ENCODE results near the gene RIN3. TPM values are rescaled to one million over a fixed set of nuclear protein-coding genes. Genes with fewer than 3 reads are reported as not detected.
"Not testable (repeated sequence)": the region's sequence is repeated elsewhere in the genome, so short reads cannot be mapped to it uniquely, and the experiment has no call there.

RIN3 gene
- total RNA-seq, 1 experiment from 2014 or later, result 2.6 TPM

DNA sequence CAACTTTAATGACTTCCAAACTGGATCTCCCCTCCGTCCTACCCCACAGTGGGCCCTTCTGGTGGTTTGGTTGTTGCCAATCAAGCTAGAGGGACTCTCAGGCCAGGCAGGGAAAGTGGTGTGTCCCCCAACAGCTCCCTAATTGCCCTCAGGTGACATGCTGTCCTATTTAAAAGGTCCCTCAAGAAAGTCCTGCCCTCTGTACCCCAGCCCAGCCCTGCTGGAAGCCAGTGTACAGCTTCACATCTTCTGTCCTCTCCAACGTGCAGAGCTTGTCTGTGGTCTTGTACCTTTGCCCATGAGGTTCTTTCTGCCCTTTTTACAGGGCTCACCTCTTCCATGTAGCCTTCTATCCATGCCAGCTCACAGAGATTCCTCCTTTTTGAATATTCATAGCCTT is 4.2 kb downstream of the RIN3 start:
- no peak for DNase-seq (ENCODE audit: low read depth, low spot score)
- in situ Hi-C loops (cut with HindIII; ENCODE audit: low pct_unique_long_range_greater_than_20kb, low sequenced_read_pairs), result no loop called here

DNA sequence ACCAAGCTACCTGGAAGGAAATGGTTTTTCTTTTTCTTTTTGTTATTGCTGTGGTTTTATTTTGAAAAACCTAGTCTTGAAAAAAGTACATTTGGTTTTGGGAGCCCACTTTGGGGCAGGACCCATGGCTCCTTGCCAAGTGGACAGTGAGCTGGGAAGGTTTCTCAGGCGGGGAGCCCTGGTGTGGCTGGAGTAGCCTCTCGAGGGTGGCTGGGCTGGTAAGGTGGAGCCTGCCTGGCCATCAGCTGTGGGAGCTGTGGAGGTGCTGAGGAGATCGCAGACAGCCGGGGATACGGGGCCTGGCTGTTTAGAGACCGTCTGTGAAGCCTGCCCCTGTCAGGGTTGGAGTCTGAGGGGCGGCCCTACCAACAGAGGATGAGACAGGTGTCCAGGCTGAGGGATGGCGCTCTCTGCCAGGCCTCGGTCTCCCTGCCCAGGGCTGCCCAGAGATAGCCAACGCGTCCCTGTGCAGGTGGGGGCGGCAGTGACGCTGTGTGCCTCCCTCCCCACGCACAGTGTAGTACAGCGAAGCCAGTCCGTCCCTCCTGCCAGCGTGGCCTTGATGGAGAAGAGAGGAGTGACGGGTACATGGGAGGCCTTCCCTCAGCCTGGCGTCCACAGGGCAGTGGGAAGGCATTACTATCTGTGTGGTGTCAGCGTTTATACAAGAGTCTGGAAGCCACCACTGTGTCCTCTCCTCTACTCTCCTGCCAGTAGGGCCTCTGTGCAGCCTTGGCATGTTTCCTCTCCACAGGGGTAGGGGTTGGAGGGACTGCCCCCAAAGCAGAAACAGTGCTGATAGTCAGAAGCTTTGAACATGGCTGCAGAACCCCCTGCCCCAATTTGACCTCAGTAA is 5.9 kb downstream of the RIN3 start:
- no peak for DNase-seq (ENCODE audit: low read depth, low spot score)
- in situ Hi-C loops (cut with HindIII; ENCODE audit: low pct_unique_long_range_greater_than_20kb, low sequenced_read_pairs), result no loop called here

DNA sequence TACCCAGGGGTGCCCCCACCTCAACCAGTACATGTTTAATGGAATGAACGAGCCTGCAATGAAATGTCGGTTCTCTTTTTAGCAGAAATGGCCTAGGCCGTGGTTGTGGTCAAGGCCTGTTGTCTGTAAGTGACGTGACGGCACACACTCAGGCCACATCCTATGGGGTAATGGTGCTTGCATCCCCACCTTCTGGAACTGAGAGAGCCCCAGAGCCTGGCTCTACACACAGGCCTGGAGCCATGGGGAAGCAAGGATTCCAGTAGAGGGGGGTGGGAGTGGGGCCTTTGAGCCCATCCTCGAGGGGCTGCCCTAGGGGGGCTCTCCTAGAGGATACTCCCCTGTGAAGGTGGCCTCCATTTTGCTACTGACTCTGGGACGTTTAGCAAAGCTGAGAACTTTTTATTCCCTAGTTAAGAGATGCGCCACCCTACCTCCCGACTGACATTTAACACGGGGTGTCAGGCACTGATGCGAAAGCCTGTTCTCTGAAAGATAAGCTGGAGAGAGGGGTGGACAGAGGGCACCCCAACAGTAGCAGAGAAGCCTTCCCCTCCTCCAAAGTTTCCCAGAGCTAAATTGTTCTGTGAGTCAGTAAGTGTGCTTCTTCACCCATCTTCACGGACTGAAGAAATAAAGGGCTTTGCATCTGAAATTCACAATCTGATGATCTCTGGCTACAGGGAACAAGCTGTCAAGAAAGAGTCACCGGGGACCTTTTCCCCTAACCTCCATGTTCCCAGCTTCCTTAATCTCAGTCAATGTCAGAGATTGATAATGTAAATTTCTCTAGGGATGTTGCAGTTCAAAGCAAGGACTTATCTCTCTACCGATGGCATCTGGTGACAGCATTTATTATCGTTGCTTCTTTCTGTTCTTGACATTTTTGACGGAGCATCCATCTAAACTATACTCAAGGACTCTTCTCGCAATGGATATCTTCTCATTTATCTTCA is 6.8 kb downstream of the RIN3 start:
- in situ Hi-C loops (cut with HindIII; ENCODE audit: low pct_unique_long_range_greater_than_20kb, low sequenced_read_pairs), result no loop called here
- DNase-seq (ENCODE audit: low read depth, low spot score), result no peak

GRCh38 chr14:92521058-92521415 is 7.5 kb downstream of the RIN3 start:
- in situ Hi-C loops (cut with HindIII; ENCODE audit: low pct_unique_long_range_greater_than_20kb, low sequenced_read_pairs), result no loop called here
- DNase-seq (ENCODE audit: low read depth, low spot score), result no peak

- no peak for DNase-seq (ENCODE audit: low read depth, low spot score)
- in situ Hi-C loops (cut with HindIII; ENCODE audit: low pct_unique_long_range_greater_than_20kb, low sequenced_read_pairs), result no loop called here
Measured at GRCh38 chr14:92523752-92524151, 10.2 kb downstream of the RIN3 start.

DNA sequence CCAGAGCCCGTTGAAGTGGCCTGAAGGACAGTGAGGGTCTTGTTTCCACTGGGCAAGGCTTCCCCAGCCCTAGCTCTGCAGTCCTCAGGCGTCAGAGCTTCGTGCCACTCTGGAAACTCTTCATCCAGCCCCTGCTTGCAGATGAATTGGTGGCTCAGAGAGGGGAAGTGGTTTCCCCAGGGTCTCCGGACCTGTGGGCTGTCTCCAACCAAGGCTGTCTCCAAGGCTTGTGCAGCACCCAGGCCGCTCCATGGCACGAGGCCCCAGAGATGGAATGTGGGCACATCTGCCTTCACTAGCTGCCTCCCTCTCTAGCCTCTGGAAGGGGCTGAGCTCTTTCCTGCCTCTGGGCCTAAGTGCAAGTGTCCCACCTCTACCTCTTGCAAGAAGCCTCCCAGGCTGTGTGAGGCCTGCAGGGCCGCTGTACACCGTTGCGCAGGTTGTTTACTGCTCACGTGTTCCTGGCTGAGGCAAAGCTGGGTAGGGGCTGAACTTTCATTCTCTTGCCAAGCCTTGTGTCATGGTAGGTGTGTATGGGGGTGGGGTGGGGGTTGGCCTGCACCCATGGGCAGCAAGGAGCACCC is 11.1 kb downstream of the RIN3 start:
- no peak for DNase-seq (ENCODE audit: low read depth, low spot score)
- in situ Hi-C loops (cut with HindIII; ENCODE audit: low pct_unique_long_range_greater_than_20kb, low sequenced_read_pairs), result no loop called here

- in situ Hi-C loops (cut with HindIII; ENCODE audit: low pct_unique_long_range_greater_than_20kb, low sequenced_read_pairs), result no loop called here
- DNase-seq (ENCODE audit: low read depth, low spot score), result no peak
Measured at GRCh38 chr14:92525322-92526095, 11.9 kb downstream of the RIN3 start.

DNA sequence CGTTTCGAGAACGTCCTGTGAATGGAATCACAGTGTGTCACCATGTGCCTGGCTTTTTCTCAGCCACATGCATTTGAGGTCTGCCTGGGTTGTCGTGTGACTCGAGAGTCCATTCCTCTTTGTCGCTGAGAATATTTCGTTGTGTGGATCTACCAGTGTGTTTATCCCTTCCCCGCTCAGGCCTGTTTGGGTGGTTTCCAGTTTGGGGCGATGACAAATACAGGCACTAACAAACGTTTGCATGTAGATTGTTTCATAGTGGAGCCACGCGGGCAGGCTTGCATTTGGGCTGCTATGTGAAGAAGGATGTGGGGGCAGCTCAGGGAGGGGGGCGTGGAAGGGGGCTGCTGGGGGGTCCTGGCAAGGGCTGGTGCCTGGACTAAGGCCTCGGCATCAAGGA is 14.1 kb downstream of the RIN3 start:
- in situ Hi-C loops (cut with HindIII; ENCODE audit: low pct_unique_long_range_greater_than_20kb, low sequenced_read_pairs), result no loop called here
- no peak for DNase-seq (ENCODE audit: low read depth, low spot score)

- in situ Hi-C loops (cut with HindIII; ENCODE audit: low pct_unique_long_range_greater_than_20kb, low sequenced_read_pairs), result no loop called here
- DNase-seq (ENCODE audit: low read depth, low spot score), result no peak
Measured at GRCh38 chr14:92528486-92529100, 15.0 kb downstream of the RIN3 start.

GRCh38 chr14:92529903-92530302 is 16.3 kb downstream of the RIN3 start:
- in situ Hi-C loops (cut with HindIII; ENCODE audit: low pct_unique_long_range_greater_than_20kb, low sequenced_read_pairs), result no loop called here

GRCh38 chr14:92531106-92531873 is 17.7 kb downstream of the RIN3 start:
- no peak for DNase-seq (ENCODE audit: low read depth, low spot score)
- in situ Hi-C loops (cut with HindIII; ENCODE audit: low pct_unique_long_range_greater_than_20kb, low sequenced_read_pairs), result no loop called here

More at GRCh38 chr14:92529903-92530302, 16.3 kb downstream of the RIN3 start:
- DNase-seq (ENCODE audit: low read depth, low spot score), result no peak

GRCh38 chr14:92532490-92533163 is 19.0 kb downstream of the RIN3 start:
- DNase-seq (ENCODE audit: low read depth, low spot score), result no peak
- in situ Hi-C loops (cut with HindIII; ENCODE audit: low pct_unique_long_range_greater_than_20kb, low sequenced_read_pairs), result no loop called here

- in situ Hi-C loops (cut with HindIII; ENCODE audit: low pct_unique_long_range_greater_than_20kb, low sequenced_read_pairs), result no loop called here
- DNase-seq (ENCODE audit: low read depth, low spot score), result no peak
Measured at GRCh38 chr14:92534932-92535643, 21.5 kb downstream of the RIN3 start.

DNA sequence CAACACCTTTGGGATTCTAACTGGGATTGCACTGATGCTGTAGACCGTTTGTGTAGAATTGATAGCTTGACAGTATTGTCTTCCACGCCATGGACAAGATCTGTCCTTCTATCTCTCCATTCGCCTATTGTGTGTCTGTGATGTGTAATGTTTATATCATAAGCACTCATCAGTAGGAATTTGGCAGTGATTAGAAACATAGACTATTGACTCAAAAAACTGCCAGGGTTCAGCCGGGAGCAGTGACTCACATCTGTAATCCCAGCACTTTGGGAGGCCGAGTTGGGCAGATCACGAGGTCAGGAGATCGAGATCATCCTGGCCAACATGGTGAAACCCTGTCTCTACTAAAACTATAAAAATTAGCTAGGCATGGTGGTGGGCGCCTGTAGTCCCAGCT is 22.6 kb downstream of the RIN3 start:
- DNase-seq (ENCODE audit: low read depth, low spot score); in situ Hi-C loops (cut with HindIII; ENCODE audit: low pct_unique_long_range_greater_than_20kb, low sequenced_read_pairs): not testable (repeated sequence)

DNA sequence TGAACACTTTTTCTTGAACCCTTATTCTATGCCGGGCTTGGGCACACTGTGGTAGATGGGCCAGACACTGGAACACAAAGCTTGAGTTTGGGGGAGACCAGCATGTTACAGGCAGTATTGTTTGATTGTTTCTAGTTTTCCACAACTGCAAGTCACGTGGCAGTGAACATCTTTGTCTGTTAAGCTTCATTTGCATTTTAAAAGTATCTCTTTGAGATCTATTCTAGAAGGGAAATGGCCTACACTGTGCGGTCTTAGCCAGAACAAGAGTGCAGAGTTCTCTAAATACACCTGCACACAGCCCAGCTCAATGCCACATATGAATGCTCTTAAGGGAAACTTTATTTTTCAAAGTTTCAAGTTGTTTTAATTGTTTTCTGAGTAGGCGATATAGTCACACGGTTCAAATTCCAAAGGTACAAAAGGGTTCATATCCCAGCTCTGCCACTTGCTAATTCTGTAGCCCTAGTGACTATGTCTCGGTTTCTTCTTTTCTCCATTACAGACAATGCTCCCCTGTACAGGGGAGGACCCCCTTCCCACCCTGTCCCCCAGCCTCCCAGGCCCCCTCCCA is 24.9 kb downstream of the RIN3 start:
- no peak for DNase-seq (ENCODE audit: low read depth, low spot score)
- in situ Hi-C loops (cut with HindIII; ENCODE audit: low pct_unique_long_range_greater_than_20kb, low sequenced_read_pairs), result no loop called here
